Measurements from ENCODE around the gene MIP. TPM values are rescaled to one million over a fixed set of nuclear protein-coding genes. Genes with fewer than 3 reads are reported as not detected.

The MIP gene
- polyA plus RNA-seq, 1 donor (not counting 4 experiments of a cell fraction or from before 2014, with no cell fraction given): not detected

DNA sequence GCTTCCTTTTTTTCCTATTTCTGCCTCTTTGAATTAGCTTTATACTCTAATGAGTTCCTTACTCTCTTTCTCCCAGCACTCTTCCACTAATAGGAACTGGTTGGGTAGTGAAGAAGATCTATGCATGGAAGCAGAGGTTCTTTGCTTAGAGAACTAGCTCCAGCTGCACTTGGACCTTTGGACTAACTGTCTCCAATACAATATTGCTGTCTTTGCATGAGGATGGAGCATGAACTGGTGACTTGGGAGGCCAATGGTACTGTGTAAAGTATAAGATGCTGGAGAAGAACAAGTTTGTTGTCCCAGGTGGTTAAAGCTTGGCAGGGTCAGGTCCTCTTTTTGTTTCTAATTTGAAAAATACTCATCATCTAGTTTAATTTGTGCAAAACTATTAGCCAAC, 35.9 kb upstream of the MIP start:
- TF ChIP-seq EZH2 (IDR thresholded peaks at IDR 0.05; ENCODE audit: low read length) (no peak), CTCF (optimal IDR thresholded peaks at IDR 0.05 in 1 of 3, IDR thresholded peaks at IDR 0.05 in 1 of 3, conservative IDR thresholded peaks at IDR 0.05 in 1 of 3; ENCODE audit: extremely low read depth in 1 of 3, insufficient read depth in 2 of 3, low read length in 3 of 3) (no peak)
- peaks cover 31% of the 10 kb centered on the region for H3K27me3 ChIP-seq (ENCODE audit: control insufficient read depth, extremely low read depth, insufficient read depth, low read length)

GRCh38 chr12:56488041-56488955, 33.8 kb upstream of the MIP start, which contains the start of gene GLS2:
Gene GLS2, minus strand, starts transcription at chr12:56488161. Its CDS starts 43 bp downstream, at chr12:56488118.
- Histone ChIP-seq H3K9ac (ENCODE audit: control insufficient read depth, extremely low read depth, insufficient read depth, low read length) (peak within 1 kb of the TSS; percentile 56), H2AFZ (ENCODE audit: control insufficient read depth, low read length) (peak within 1 kb of the TSS; percentile 90), H3K9me1 (ENCODE audit: control insufficient read depth, extremely low read depth, insufficient read depth, low read length) (no peaks in the 10 kb centered on the region), H3K4me2 (ENCODE audit: control insufficient read depth, extremely low read depth, insufficient read depth, low read depth, low read length) (peak within 1 kb of the TSS; percentile 95), H4K20me1 (ENCODE audit: control insufficient read depth, extremely low read depth, insufficient read depth, low read length) (no peaks in the 10 kb centered on the region), H3K4me1 (ENCODE audit: control insufficient read depth, extremely low read depth, insufficient read depth, low read length) (peaks cover 14% of the 10 kb centered on the region), H3K4me3 (ENCODE audit: control insufficient read depth in 2 of 3, extremely low read depth in 1 of 3, insufficient read depth in 2 of 3, low read depth in 1 of 3, low read length in 3 of 3) (peak within 1 kb of the TSS; percentile 36 to 68 (median 64)), H3K36me3 (ENCODE audit: control insufficient read depth in 2 of 2, extremely low read depth in 1 of 2, insufficient read depth in 2 of 2, low read length in 2 of 2) (no peaks in the 10 kb centered on the region), H3K79me2 (ENCODE audit: control insufficient read depth, insufficient read depth, low read length) (no peaks in the 10 kb centered on the region), H3K27ac (ENCODE audit: control insufficient read depth, insufficient read depth, low read length) (no peak within 1 kb of the TSS), H3K9me3 (ENCODE audit: control insufficient read depth, low read depth, low read length) (no peaks in the 10 kb centered on the region), H3K27me3 (ENCODE audit: control insufficient read depth, extremely low read depth, insufficient read depth, low read length) (peaks cover 31% of the 10 kb centered on the region)
- TF ChIP-seq CTCF (optimal IDR thresholded peaks at IDR 0.05 in 1 of 3, IDR thresholded peaks at IDR 0.05 in 1 of 3, conservative IDR thresholded peaks at IDR 0.05 in 1 of 3; ENCODE audit: extremely low read depth in 1 of 3, insufficient read depth in 2 of 3, low read length in 3 of 3) (no peak), EZH2 (IDR thresholded peaks at IDR 0.05; ENCODE audit: low read length) (no peak)
- dilution Hi-C loops (cut with MboI; ENCODE audit: extremely low pct_ligation_motif_present, low sequenced_read_pairs): no loop called here
- DNase-seq (ENCODE audit: low read depth, low spot score) (peak; percentile 41), FAIRE-seq (no peak)

More for the DNA sequence above, 35.9 kb upstream of the MIP start:
- H3K79me2 ChIP-seq (ENCODE audit: control insufficient read depth, insufficient read depth, low read length): no peaks in the 10 kb centered on the region
- no peaks in the 10 kb centered on the region for H3K9me3 ChIP-seq (ENCODE audit: control insufficient read depth, low read depth, low read length)
- H4K20me1 ChIP-seq (ENCODE audit: control insufficient read depth, extremely low read depth, insufficient read depth, low read length): no peaks in the 10 kb centered on the region
- H3K36me3 ChIP-seq (ENCODE audit: control insufficient read depth in 2 of 2, extremely low read depth in 1 of 2, insufficient read depth in 2 of 2, low read length in 2 of 2): no peaks in the 10 kb centered on the region
- dilution Hi-C loops (cut with MboI; ENCODE audit: extremely low pct_ligation_motif_present, low sequenced_read_pairs): no loop called here
- H3K4me2 ChIP-seq (ENCODE audit: control insufficient read depth, extremely low read depth, insufficient read depth, low read depth, low read length): no peak overlapping the region
- no peak overlapping the region for H3K27ac ChIP-seq (ENCODE audit: control insufficient read depth, insufficient read depth, low read length)
- no peak overlapping the region for H3K9ac ChIP-seq (ENCODE audit: control insufficient read depth, extremely low read depth, insufficient read depth, low read length)
- no peak overlapping the region for H3K4me3 ChIP-seq (ENCODE audit: control insufficient read depth in 2 of 3, extremely low read depth in 1 of 3, insufficient read depth in 2 of 3, low read depth in 1 of 3, low read length in 3 of 3)
- no peaks in the 10 kb centered on the region for H3K9me1 ChIP-seq (ENCODE audit: control insufficient read depth, extremely low read depth, insufficient read depth, low read length)
- peaks cover 14% of the 10 kb centered on the region for H3K4me1 ChIP-seq (ENCODE audit: control insufficient read depth, extremely low read depth, insufficient read depth, low read length)
- H2AFZ ChIP-seq (ENCODE audit: control insufficient read depth, low read length): no peak overlapping the region
- no peak for FAIRE-seq
- no peak for DNase-seq (ENCODE audit: low read depth, low spot score)

Data from keratinocyte (primary cell).